Glutamatergic neuron (in vitro differentiated cells): ENCODE measurements around the gene PCED1B. TPM values are rescaled to one million over a fixed set of nuclear protein-coding genes. Genes with fewer than 3 reads are reported as not detected.
A peak's percentile ranks its signal among the peaks of the same experiment; 100 is the strongest.

ENCODE experiments used
- DNase-seq: peaks from one replicate; pipeline ENCODE4 v3.0.0; 2022
- H3K27ac Mint-ChIP-seq: one replicate; pipeline ENCODE4 v1.8.0; 2020; ENCODE audit warnings: mild to moderate bottlenecking, mixed read lengths, inconsistent platforms; ENCODE audit not compliant: unreplicated experiment
- H3K27me3 Mint-ChIP-seq: one replicate; pipeline ENCODE4 v1.8.0; 2020; ENCODE audit warnings: mild to moderate bottlenecking, moderate library complexity, mixed read lengths, inconsistent platforms; ENCODE audit not compliant: unreplicated experiment
- H3K36me3 Mint-ChIP-seq: one replicate; pipeline ENCODE4 v1.8.0; 2020; ENCODE audit warnings: mild to moderate bottlenecking, mixed read lengths, inconsistent platforms; ENCODE audit not compliant: unreplicated experiment
- H3K4me1 Mint-ChIP-seq: one replicate; pipeline ENCODE4 v1.8.0; 2020; ENCODE audit warnings: mild to moderate bottlenecking, low read depth, mixed read lengths, inconsistent platforms; ENCODE audit not compliant: unreplicated experiment
- H3K4me3 Mint-ChIP-seq: one replicate; pipeline ENCODE4 v1.8.0; 2020; ENCODE audit warnings: mild to moderate bottlenecking, mixed read lengths, inconsistent platforms; ENCODE audit not compliant: unreplicated experiment
- H3K9me3 Mint-ChIP-seq: one replicate; pipeline ENCODE4 v1.8.0; 2020; ENCODE audit warnings: mild to moderate bottlenecking, moderate library complexity, mixed read lengths, inconsistent platforms; ENCODE audit not compliant: unreplicated experiment
- total RNA-seq: library from RNA; stranded (reverse); fragmentation: NEBNext Ultra II Directional; extraction: Animal tissue kit (Norgen Biotek cat#: 25700); gene quantifications from one replicate; pipeline ENCODE4 v1.2.1, GENCODE V29; 2021; ENCODE audit not compliant: unreplicated experiment
- TF ChIP-seq, protein P1 (sequence below): fragments of 200-600 bp; sonication (generic); IDR thresholded peaks from one replicate; pipeline ENCODE4 v1.5.0; 2021; ENCODE audit not compliant: partially characterized antibody, unreplicated experiment

PCED1B gene
- total RNA-seq, 1 donor from 2014 or later, result 0.27 TPM

DNA sequence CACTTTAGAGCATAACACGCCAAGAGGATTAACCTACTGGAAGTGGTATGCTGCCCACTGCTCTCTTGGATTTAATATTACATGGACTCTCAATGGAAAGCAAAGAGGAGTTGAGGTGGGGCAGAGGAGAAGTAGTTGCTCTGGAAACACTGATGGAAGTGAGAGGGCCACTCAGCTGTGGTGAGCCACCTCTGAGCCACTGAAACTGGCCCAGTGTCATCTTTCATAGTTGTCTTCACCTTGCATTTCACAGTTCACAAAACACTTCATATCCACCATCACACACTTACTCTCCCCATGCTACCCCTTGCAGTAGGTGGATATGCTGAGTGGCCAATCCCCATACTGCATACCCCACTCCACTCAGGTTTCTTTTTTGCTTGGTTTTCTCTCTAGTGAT is 12.2 kb upstream of the PCED1B start:
- Mint-ChIP-seq H3K36me3 (no peaks in the 10 kb centered on the region), H3K27me3 (no peaks in the 10 kb centered on the region), H3K4me1 (peaks cover 11% of the 10 kb centered on the region), H3K4me3 (no peak overlapping the region), H3K9me3 (no peaks in the 10 kb centered on the region), H3K27ac (no peak overlapping the region)
- DNase-seq, result no peak
- TF ChIP-seq, protein P1, sequence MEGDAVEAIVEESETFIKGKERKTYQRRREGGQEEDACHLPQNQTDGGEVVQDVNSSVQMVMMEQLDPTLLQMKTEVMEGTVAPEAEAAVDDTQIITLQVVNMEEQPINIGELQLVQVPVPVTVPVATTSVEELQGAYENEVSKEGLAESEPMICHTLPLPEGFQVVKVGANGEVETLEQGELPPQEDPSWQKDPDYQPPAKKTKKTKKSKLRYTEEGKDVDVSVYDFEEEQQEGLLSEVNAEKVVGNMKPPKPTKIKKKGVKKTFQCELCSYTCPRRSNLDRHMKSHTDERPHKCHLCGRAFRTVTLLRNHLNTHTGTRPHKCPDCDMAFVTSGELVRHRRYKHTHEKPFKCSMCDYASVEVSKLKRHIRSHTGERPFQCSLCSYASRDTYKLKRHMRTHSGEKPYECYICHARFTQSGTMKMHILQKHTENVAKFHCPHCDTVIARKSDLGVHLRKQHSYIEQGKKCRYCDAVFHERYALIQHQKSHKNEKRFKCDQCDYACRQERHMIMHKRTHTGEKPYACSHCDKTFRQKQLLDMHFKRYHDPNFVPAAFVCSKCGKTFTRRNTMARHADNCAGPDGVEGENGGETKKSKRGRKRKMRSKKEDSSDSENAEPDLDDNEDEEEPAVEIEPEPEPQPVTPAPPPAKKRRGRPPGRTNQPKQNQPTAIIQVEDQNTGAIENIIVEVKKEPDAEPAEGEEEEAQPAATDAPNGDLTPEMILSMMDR, result no peak

- Mint-ChIP-seq H3K27me3 (no peaks in the 10 kb centered on the region), H3K36me3 (no peaks in the 10 kb centered on the region), H3K4me1 (peaks cover 11% of the 10 kb centered on the region), H3K9me3 (no peaks in the 10 kb centered on the region), H3K27ac (no peak overlapping the region), H3K4me3 (no peak overlapping the region)
- TF ChIP-seq, protein P1, result no peak
- no peak for DNase-seq
Measured at GRCh38 chr12:47067771-47068431, 11.5 kb upstream of the PCED1B start.

- Mint-ChIP-seq H3K36me3 (no peaks in the 10 kb centered on the region), H3K27me3 (no peaks in the 10 kb centered on the region), H3K9me3 (no peaks in the 10 kb centered on the region), H3K27ac (peak overlapping the region; percentile 37), H3K4me3 (no peak overlapping the region), H3K4me1 (peaks cover 11% of the 10 kb centered on the region)
- DNase-seq, result peak; percentile 44
- TF ChIP-seq, protein P1, result no peak
Measured at GRCh38 chr12:47068539-47068938, 10.9 kb upstream of the PCED1B start.

DNA sequence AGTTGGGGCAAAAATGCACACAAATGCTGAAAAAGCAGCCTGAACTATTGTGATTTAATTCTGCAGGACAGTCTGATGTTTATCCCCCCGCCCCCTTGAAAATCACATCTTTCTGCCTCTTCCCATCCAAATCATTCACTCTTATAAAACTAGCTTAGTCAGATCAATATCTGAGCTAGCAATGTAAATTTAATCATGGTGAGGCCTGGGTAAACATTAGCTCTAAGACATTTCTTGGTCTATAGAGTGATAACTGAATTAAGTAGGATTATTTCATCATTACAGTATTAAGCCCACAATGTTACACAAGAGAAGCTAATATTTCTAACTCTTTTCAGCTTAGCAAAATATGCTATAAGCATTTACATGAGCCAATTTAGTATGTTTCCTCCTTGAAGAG is 9.1 kb upstream of the PCED1B start:
- Mint-ChIP-seq H3K27ac (no peak overlapping the region), H3K36me3 (no peaks in the 10 kb centered on the region), H3K9me3 (no peaks in the 10 kb centered on the region), H3K4me1 (peaks cover 11% of the 10 kb centered on the region), H3K27me3 (no peaks in the 10 kb centered on the region), H3K4me3 (no peak overlapping the region)
- no peak for DNase-seq
- TF ChIP-seq, protein P1, result no peak

DNA sequence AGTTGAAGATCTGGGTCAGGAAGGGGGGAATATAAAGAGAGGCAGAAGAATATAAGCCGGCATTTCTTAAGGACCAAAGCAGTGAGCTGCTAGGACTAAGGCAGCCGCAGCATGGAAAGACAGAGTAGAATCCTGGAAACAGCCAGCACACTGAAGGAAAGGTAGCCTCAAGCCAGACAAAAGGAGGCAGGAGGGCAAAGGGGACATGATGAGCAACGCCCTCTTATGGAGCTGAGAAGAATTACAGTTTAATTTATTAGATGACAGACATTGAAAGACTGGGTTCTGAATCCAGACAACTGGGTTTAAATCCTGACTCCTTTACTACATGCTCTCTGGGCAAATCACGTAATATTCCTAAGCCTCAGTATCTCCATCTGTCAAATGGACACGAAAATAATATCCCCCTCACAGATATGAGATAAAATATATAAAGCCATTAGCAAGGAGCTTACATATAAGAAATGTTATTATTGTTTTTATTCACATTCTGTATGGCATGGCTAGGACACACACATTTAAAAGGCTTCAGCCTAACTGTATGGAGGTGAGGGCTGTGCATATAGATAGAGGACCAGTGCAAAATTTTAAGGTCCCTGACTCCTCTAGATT is 8.1 kb upstream of the PCED1B start:
- no peak for DNase-seq
- H3K9me3 Mint-ChIP-seq, result no peaks in the 10 kb centered on the region
- H3K27ac Mint-ChIP-seq, result no peak overlapping the region
- H3K36me3 Mint-ChIP-seq, result no peaks in the 10 kb centered on the region
- no peak overlapping the region for H3K4me3 Mint-ChIP-seq
- no peaks in the 10 kb centered on the region for H3K27me3 Mint-ChIP-seq
- TF ChIP-seq, protein P1, result peak; percentile 63
- peaks cover 11% of the 10 kb centered on the region for H3K4me1 Mint-ChIP-seq
